ENCODE results near the gene PCDHA12. TPM values are rescaled to one million over a fixed set of nuclear protein-coding genes. Genes with fewer than 3 reads are reported as not detected.
A peak's percentile ranks its signal among the peaks of the same experiment; 100 is the strongest.

PCDHA12 gene
- total and polyA plus RNA-seq, 11 donors = 0.08 to 0.97 (median 0.09) TPM; not detected in 7

GRCh38 chr5:140883927-140884697 is 9.0 kb downstream of the PCDHA12 start:
- Histone ChIP-seq H3K4me1 (no peaks in the 10 kb centered on the region), H3K36me3 (no peaks in the 10 kb centered on the region), H3K27ac (no peak overlapping the region), H3K4me3 (no peak overlapping the region), H3K27me3 (peaks cover 0 to 49% (median 13%) of the 10 kb centered on the region in 9 donors), H3K9me3 (peaks cover 0 to 36% (median 12%) of the 10 kb centered on the region in 12 donors)
- TF ChIP-seq POLR2A (IDR thresholded peaks at IDR 0.05) = no peak
- WGBS, 4 donors = 31 to 43% (median 38%) methylated on average over 50 to 79 of the region's 79 CpGs
- intact Hi-C loops (cut with DNase I) = loop anchor here in 1 of 10 donors (10.0 kb wide), 1 partner anchor 161 kb away; no protein-coding TSS in a partner anchor
- no peak for ATAC-seq
- peak in 1 of 5 donors; percentile 51 for DNase-seq

DNA sequence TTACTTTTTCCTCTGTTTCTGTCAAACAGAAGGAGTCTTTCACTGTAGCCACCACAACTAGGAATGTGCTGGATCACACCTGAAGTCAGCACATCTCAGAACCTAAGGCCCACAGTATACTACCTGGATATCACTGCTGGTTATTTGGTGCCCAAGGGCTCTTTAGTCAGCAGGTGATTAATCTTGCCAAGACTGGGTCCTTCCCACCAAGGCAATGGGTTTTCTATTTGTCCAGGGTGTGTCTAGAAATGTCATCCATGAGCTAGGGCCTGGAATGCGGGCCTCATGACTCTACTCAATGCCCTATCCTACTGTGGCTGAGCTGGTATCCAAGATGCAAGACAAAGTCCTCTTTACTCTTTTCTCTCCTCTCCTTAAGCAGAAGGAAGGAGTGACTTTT is 41.2 kb downstream of the PCDHA12 start:
- H3K36me3 ChIP-seq = no peaks in the 10 kb centered on the region
- peaks cover 0 to 25% (median 2%) of the 10 kb centered on the region in 12 donors for H3K9me3 ChIP-seq
- ATAC-seq (no peak), DNase-seq (no peak)
- peaks cover 0 to 10% (median 0%) of the 10 kb centered on the region in 9 donors for H3K27me3 ChIP-seq
- intact Hi-C loops (cut with DNase I) = no loop called here
- no peak overlapping the region for H3K27ac ChIP-seq
- H3K4me3 ChIP-seq = no peak overlapping the region
- 56 to 90% (median 70%) methylated on average over 1 of the region's 1 CpG for WGBS, 4 donors
- H3K4me1 ChIP-seq = no peaks in the 10 kb centered on the region
- TF ChIP-seq, protein P1, sequence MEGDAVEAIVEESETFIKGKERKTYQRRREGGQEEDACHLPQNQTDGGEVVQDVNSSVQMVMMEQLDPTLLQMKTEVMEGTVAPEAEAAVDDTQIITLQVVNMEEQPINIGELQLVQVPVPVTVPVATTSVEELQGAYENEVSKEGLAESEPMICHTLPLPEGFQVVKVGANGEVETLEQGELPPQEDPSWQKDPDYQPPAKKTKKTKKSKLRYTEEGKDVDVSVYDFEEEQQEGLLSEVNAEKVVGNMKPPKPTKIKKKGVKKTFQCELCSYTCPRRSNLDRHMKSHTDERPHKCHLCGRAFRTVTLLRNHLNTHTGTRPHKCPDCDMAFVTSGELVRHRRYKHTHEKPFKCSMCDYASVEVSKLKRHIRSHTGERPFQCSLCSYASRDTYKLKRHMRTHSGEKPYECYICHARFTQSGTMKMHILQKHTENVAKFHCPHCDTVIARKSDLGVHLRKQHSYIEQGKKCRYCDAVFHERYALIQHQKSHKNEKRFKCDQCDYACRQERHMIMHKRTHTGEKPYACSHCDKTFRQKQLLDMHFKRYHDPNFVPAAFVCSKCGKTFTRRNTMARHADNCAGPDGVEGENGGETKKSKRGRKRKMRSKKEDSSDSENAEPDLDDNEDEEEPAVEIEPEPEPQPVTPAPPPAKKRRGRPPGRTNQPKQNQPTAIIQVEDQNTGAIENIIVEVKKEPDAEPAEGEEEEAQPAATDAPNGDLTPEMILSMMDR (IDR thresholded peaks at IDR 0.05) = no peak
- TF ChIP-seq POLR2A (IDR thresholded peaks at IDR 0.05) = no peak

GRCh38 chr5:140923601-140924000 is 48.5 kb downstream of the PCDHA12 start:
- Histone ChIP-seq H3K4me1 (peaks cover 0 to 19% (median 4%) of the 10 kb centered on the region in 12 donors), H3K27me3 (peaks cover 12 to 68% (median 45%) of the 10 kb centered on the region in 9 donors)

GRCh38 chr5:140925806-140926442 is 50.8 kb downstream of the PCDHA12 start, which contains the start of gene PCDHAC1:
PCDHAC1 (plus strand) TSS chr5:140926299; CDS start chr5:140926893, 594 bp downstream.
- ATAC-seq = peak in 3 of 4 donors; percentile 11 to 69 (median 63)

More at GRCh38 chr5:140923601-140924000, 48.5 kb downstream of the PCDHA12 start:
- no peaks in the 10 kb centered on the region for H3K36me3 ChIP-seq
- H3K4me3 ChIP-seq = no peak overlapping the region
- intact Hi-C loops (cut with DNase I) = no loop called here
- 52 to 60% (median 58%) methylated on average over 4 of the region's 4 CpGs for WGBS, 4 donors
- no peak for TF ChIP-seq POLR2A (IDR thresholded peaks at IDR 0.05)
- no peak for ATAC-seq
- peaks cover 0 to 4% (median 0%) of the 10 kb centered on the region in 12 donors for H3K9me3 ChIP-seq
- no peak for DNase-seq
- H3K27ac ChIP-seq = no peak overlapping the region

More at GRCh38 chr5:140925806-140926442, 50.8 kb downstream of the PCDHA12 start, which contains the start of gene PCDHAC1:
- H3K36me3 ChIP-seq = no peaks in the 10 kb centered on the region
- 2 to 6% (median 3%) methylated on average over 19 to 41 of the region's 41 CpGs for WGBS, 4 donors
- no peaks in the 10 kb centered on the region for H3K9me3 ChIP-seq
- peaks cover 12 to 82% (median 51%) of the 10 kb centered on the region in 9 donors for H3K27me3 ChIP-seq
- intact Hi-C loops (cut with DNase I) = loop anchor here in 4 of 10 donors (2.0 to 5.0 kb wide), 3 partner anchors 115 to 117 kb away; no protein-coding TSS in a partner anchor
- peak within 1 kb of the TSS; percentile 11 to 59 (median 47) for H3K4me3 ChIP-seq
- H3K4me1 ChIP-seq = peaks cover 0 to 19% (median 4%) of the 10 kb centered on the region in 12 donors
- H3K27ac ChIP-seq = no peak within 1 kb of the TSS
- no peak for DNase-seq
- TF ChIP-seq, protein P1 (IDR thresholded peaks at IDR 0.05) = no peak
- TF ChIP-seq POLR2A (IDR thresholded peaks at IDR 0.05) = no peak
